Activated naive CD4-positive, alpha-beta T cell treated with anti-CD3 and anti-CD28 coated beads for 36 hours (primary cell): Measurements from ENCODE around the gene HOXD10. TPM values are rescaled to one million over a fixed set of nuclear protein-coding genes. Genes with fewer than 3 reads are reported as not detected.

Experiments
- CTCF ChIA-PET: fragments of 350-600 bp; sonication (Branson Sonifier 250); formaldehyde crosslinking; loops from one replicate; lab custom pipeline; 2021; ENCODE audit warnings: antibody characterized with exemption; lab: Charles Lee
- DNase-seq: peaks from one replicate; pipeline ENCODE4 v3.0.0-alpha.2; 2020
- H3K27ac Mint-ChIP-seq: one replicate; pipeline ENCODE4 v1.8.0; 2021; ENCODE audit warnings: mild to moderate bottlenecking, mixed read lengths
- H3K27me3 Mint-ChIP-seq: one replicate; pipeline ENCODE4 v1.8.0; 2021; ENCODE audit warnings: low read depth, mixed read lengths
- H3K36me3 Mint-ChIP-seq: one replicate; pipeline ENCODE4 v1.8.0; 2021; ENCODE audit warnings: low read depth, mixed read lengths
- H3K4me1 Mint-ChIP-seq: one replicate; pipeline ENCODE4 v1.8.0; 2021; ENCODE audit warnings: low read depth, mixed read lengths
- H3K4me3 Mint-ChIP-seq: one replicate; pipeline ENCODE4 v1.8.0; 2021; ENCODE audit warnings: mild to moderate bottlenecking, moderate library complexity, mixed read lengths
- H3K9me3 Mint-ChIP-seq: one replicate; pipeline ENCODE4 v1.8.0; 2021; ENCODE audit warnings: mixed read lengths
- intact Hi-C: fragments of 100-400 bp; cut with micrococcal nuclease; formaldehyde crosslinking; loops from one replicate; pipeline ENCODE4 v1.15.1; 2023
- total RNA-seq, 2 experiments: library from RNA; stranded (reverse); gene quantifications; one replicate each; pipeline ENCODE4 v1.2.3, GENCODE V29; 2021

Gene HOXD10
- total RNA-seq, 2 experiments from 2014 or later, result not detected

DNA sequence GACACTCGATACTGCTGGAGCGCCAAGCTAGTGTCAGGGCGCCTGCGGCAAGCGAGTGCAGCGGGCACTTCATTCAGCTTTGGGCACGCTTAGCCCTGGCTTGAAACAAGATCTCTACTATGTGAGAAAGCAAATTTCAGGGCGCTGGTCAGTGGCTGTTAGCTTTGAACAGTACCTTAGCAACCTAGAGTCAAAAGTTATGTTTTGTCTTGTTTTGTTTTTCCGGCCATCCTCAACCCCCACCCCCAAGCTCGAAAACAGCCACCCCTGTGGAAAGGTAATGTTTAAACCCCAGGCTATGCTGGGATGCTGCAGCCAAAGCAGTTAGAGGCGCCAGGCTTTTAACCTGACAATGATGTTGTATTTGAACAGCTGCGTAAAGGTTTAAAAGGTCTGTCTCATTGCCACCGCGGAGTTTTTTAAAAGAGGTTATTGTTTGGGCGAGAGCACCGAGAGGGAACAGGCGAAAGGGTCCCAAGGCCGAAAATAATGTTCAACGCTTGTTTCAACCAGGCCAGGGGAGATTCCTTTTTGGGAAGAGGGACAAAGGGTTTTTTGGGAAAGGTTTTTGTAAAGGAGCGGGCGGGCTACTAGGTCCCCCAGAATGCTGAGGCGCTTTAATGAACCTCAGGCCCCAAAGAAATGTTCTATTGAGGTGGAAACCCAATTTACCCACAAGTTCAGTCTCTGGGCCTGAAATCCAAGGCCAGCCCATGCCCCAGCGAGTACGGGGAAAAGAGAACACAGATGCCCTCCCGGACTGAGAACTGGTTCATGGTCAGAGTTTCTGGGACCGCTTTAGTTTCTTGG lies 2.3 kb upstream of the HOXD10 start:
- peaks cover 4% of the 10 kb centered on the region for H3K4me1 Mint-ChIP-seq
- CTCF ChIA-PET, result interaction anchor here (0.8 to 2.8 kb wide), 3 partner anchors 13 to 18 kb away, joined by 3 to 9 read pairs (median 3); no protein-coding TSS in a partner anchor
- H3K27me3 Mint-ChIP-seq, result peaks cover 93% of the 10 kb centered on the region
- no peak for DNase-seq
- intact Hi-C loops, result loop anchor here (5.0 kb wide), 1 partner anchor 37 kb away; no protein-coding TSS in a partner anchor
- peaks cover 6% of the 10 kb centered on the region for H3K36me3 Mint-ChIP-seq
- no peak overlapping the region for H3K27ac Mint-ChIP-seq
- no peak overlapping the region for H3K4me3 Mint-ChIP-seq
- H3K9me3 Mint-ChIP-seq, result peaks cover 4% of the 10 kb centered on the region

GRCh38 chr2:176114930-176115625 lies 1.5 kb upstream of the HOXD10 start:
- DNase-seq, result no peak
- Mint-ChIP-seq H3K9me3 (peaks cover 3% of the 10 kb centered on the region), H3K4me1 (peaks cover 3% of the 10 kb centered on the region), H3K4me3 (no peak overlapping the region), H3K27ac (no peak overlapping the region), H3K36me3 (peaks cover 5% of the 10 kb centered on the region), H3K27me3 (peaks cover 92% of the 10 kb centered on the region)
- CTCF ChIA-PET, result interaction anchor here (2.8 kb wide), 1 partner anchor 12 kb away, joined by 9 read pairs; no protein-coding TSS in a partner anchor
- intact Hi-C loops, result loop anchor here (5.0 kb wide), 1 partner anchor 38 kb away; no protein-coding TSS in a partner anchor

GRCh38 chr2:176117162-176117822 lies 714 bp downstream of the HOXD10 start:
- H3K27me3 Mint-ChIP-seq, result peaks cover 85% of the 10 kb centered on the region
- intact Hi-C loops, result no loop called here
- peaks cover 5% of the 10 kb centered on the region for H3K36me3 Mint-ChIP-seq
- H3K4me3 Mint-ChIP-seq, result no peak overlapping the region
- H3K4me1 Mint-ChIP-seq, result peaks cover 3% of the 10 kb centered on the region
- DNase-seq, result no peak
- CTCF ChIA-PET, result interaction anchor here (1.2 kb wide), 1 partner anchor 9 kb away, joined by 4 read pairs; no protein-coding TSS in a partner anchor
- H3K9me3 Mint-ChIP-seq, result peaks cover 3% of the 10 kb centered on the region
- H3K27ac Mint-ChIP-seq, result no peak overlapping the region

DNA sequence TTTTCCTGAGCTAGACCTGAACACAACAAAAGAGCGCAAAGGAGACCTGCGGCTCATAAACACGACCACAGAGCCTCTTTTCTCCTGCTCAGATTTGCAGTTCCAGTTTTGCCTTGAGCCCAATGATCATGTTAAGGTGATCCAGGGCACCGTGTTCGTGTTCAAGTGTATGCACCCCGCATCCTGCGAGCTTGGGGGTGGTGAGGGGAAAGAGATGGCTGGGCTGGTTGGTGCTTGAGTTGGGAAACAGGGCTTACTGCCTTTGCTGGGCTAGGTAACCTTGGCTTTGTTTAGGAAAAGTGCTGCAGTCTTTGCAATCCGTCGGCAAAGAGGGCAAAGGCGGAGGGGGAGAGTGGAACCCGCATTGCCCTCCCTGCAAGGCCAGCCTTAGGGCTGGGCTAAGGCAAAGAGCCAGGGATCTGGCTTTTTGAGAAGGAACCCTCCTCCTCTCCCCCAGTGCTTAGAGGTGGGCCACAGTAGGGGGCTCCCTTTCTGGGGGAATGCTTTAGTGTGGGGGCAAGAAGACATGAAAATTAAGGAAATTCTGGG lies 1.3 kb downstream of the HOXD10 start:
- CTCF ChIA-PET, result interaction anchor here (1.2 kb wide), 1 partner anchor 9 kb away, joined by 4 read pairs; no protein-coding TSS in a partner anchor
- intact Hi-C loops, result no loop called here
- Mint-ChIP-seq H3K27ac (no peak overlapping the region), H3K4me3 (no peak overlapping the region), H3K9me3 (peaks cover 3% of the 10 kb centered on the region), H3K27me3 (peaks cover 81% of the 10 kb centered on the region), H3K4me1 (peaks cover 4% of the 10 kb centered on the region), H3K36me3 (peaks cover 5% of the 10 kb centered on the region)
- DNase-seq, result no peak

GRCh38 chr2:176118601-176119339 lies 2.2 kb downstream of the HOXD10 start:
- CTCF ChIA-PET, result no interaction called here
- intact Hi-C loops, result no loop called here

GRCh38 chr2:176120364-176121189 lies 4.0 kb downstream of the HOXD10 start:
- Mint-ChIP-seq H3K36me3 (peaks cover 2% of the 10 kb centered on the region), H3K27ac (no peak overlapping the region), H3K9me3 (peaks cover 3% of the 10 kb centered on the region), H3K27me3 (peaks cover 79% of the 10 kb centered on the region), H3K4me1 (peaks cover 13% of the 10 kb centered on the region), H3K4me3 (no peak overlapping the region)
- no peak for DNase-seq
- intact Hi-C loops, result loop anchor here (2.0 to 5.0 kb wide), 3 partner anchors 14 to 42 kb away; partner anchors contain the start of gene HOXD11
- CTCF ChIA-PET, result interaction anchor here (0.6 to 1.4 kb wide), 7 partner anchors 20 to 434 kb away, joined by 3 to 5 read pairs (median 4); no protein-coding TSS in a partner anchor

More at GRCh38 chr2:176118601-176119339, 2.2 kb downstream of the HOXD10 start:
- Mint-ChIP-seq H3K27me3 (peaks cover 76% of the 10 kb centered on the region), H3K36me3 (peaks cover 5% of the 10 kb centered on the region), H3K9me3 (peaks cover 3% of the 10 kb centered on the region), H3K4me1 (peaks cover 11% of the 10 kb centered on the region), H3K4me3 (no peak overlapping the region), H3K27ac (no peak overlapping the region)
- DNase-seq, result peak; percentile 45

GRCh38 chr2:176121190-176122051 lies 4.8 kb downstream of the HOXD10 start:
- H3K27ac Mint-ChIP-seq, result no peak overlapping the region
- intact Hi-C loops, result loop anchor here (2.0 to 5.0 kb wide), 3 partner anchors 15 to 41 kb away; partner anchors contain the start of gene HOXD11
- H3K36me3 Mint-ChIP-seq, result peaks cover 2% of the 10 kb centered on the region
- H3K27me3 Mint-ChIP-seq, result peaks cover 79% of the 10 kb centered on the region
- peaks cover 3% of the 10 kb centered on the region for H3K9me3 Mint-ChIP-seq
- no peak overlapping the region for H3K4me3 Mint-ChIP-seq
- peaks cover 13% of the 10 kb centered on the region for H3K4me1 Mint-ChIP-seq
- no peak for DNase-seq
- CTCF ChIA-PET, result interaction anchor here (0.6 to 1.4 kb wide), 5 partner anchors 27 to 433 kb away, joined by 3 to 4 read pairs (median 4); no protein-coding TSS in a partner anchor

- H3K9me3 Mint-ChIP-seq, result peaks cover 1% of the 10 kb centered on the region
- DNase-seq, result no peak
- H3K4me3 Mint-ChIP-seq, result peak overlapping the region; percentile 53
- H3K27ac Mint-ChIP-seq, result no peak overlapping the region
- peaks cover 13% of the 10 kb centered on the region for H3K4me1 Mint-ChIP-seq
- intact Hi-C loops, result loop anchor here (5.0 kb wide), 2 partner anchors 35 to 40 kb away; no protein-coding TSS in a partner anchor
- CTCF ChIA-PET, result interaction anchor here (0.6 kb wide), 1 partner anchor 59 kb away, joined by 3 read pairs; no protein-coding TSS in a partner anchor
- H3K27me3 Mint-ChIP-seq, result peaks cover 78% of the 10 kb centered on the region
- H3K36me3 Mint-ChIP-seq, result peaks cover 2% of the 10 kb centered on the region
Observed at GRCh38 chr2:176122052-176122682, 5.6 kb downstream of the HOXD10 start.

GRCh38 chr2:176122683-176123410 lies 6.3 kb downstream of the HOXD10 start, which contains the start of gene HOXD9:
Gene HOXD9, plus strand, starts transcription at chr2:176122719. Its CDS starts 50 bp downstream, at chr2:176122769.
- Mint-ChIP-seq H3K4me3 (peak within 1 kb of the TSS; percentile 53), H3K27me3 (peaks cover 75% of the 10 kb centered on the region), H3K36me3 (peaks cover 2% of the 10 kb centered on the region), H3K9me3 (peaks cover 1% of the 10 kb centered on the region), H3K4me1 (peaks cover 13% of the 10 kb centered on the region), H3K27ac (no peak within 1 kb of the TSS)
- DNase-seq, result peak; percentile 42
- intact Hi-C loops, result loop anchor here (5.0 kb wide), 2 partner anchors 36 to 39 kb away; no protein-coding TSS in a partner anchor
- CTCF ChIA-PET, result no interaction called here
